AG09319 (cell line): ENCODE measurements around the gene KMT2C.
"Not testable (repeated sequence)": the region's sequence is repeated elsewhere in the genome, so short reads cannot be mapped to it uniquely, and the experiment has no call there.

Experiments used
- DNase-seq: peaks from one replicate; pipeline ENCODE4 v3.0.0-alpha.2; 2010; ENCODE audit warnings: low read depth; ENCODE audit errors: extremely low read depth
- TF ChIP-seq, protein P1 (sequence below): IDR thresholded peaks from 2 replicates; pipeline ENCODE4 v1.5.1; 2011; ENCODE audit warnings: low read depth, mild to moderate bottlenecking, inconsistent platforms, low read length, moderate library complexity

KMT2C gene

DNA sequence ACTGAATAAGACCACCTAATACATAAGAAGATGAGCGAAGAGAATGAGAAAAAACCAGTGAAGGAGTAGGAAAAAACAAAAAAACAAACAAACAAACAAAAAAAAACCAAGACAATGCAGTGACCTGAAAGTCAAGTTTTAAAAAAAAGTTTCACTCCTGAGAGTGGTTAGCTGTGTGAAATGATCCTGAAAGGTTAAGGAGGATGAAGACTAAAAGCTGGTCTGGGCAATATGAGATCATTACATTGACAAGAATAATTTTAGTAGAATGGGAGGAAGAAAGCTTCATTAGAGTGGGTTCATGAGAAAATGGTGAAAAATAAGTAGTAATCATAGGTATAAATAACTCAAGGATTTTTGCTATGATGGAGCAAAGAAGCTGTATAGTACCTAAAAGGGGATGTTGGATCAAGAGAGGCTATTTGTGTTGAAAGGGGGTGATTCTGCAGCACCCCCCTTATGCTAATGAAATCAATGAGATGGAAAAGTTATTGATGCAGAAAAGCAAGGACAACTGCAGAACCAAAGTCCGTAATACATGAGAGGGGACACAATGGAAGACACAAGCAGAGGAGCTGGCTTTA is 80.2 kb downstream of the KMT2C start:
- DNase-seq: no peak
- TF ChIP-seq, protein P1, sequence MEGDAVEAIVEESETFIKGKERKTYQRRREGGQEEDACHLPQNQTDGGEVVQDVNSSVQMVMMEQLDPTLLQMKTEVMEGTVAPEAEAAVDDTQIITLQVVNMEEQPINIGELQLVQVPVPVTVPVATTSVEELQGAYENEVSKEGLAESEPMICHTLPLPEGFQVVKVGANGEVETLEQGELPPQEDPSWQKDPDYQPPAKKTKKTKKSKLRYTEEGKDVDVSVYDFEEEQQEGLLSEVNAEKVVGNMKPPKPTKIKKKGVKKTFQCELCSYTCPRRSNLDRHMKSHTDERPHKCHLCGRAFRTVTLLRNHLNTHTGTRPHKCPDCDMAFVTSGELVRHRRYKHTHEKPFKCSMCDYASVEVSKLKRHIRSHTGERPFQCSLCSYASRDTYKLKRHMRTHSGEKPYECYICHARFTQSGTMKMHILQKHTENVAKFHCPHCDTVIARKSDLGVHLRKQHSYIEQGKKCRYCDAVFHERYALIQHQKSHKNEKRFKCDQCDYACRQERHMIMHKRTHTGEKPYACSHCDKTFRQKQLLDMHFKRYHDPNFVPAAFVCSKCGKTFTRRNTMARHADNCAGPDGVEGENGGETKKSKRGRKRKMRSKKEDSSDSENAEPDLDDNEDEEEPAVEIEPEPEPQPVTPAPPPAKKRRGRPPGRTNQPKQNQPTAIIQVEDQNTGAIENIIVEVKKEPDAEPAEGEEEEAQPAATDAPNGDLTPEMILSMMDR: no peak

DNA sequence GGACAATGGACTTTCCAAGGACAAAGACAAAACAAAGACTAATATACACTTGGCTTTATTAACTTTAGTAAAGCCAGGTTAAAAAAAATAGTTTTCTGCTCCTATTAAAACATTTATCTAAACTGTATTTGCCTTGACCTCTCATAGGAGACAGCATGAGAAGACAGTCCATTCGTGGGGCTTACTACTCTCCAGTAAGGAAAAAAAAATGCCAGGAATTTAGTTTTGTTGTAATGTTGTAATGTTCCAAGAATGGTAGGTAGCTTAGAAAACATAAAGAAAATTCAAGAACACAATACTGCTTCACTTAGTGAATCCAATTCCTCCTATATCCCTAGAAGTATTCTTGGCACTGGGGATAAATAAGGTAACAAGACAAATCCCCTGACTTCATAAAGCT is 81.7 kb downstream of the KMT2C start:
- no peak for DNase-seq
- TF ChIP-seq, protein P1: no peak

DNA sequence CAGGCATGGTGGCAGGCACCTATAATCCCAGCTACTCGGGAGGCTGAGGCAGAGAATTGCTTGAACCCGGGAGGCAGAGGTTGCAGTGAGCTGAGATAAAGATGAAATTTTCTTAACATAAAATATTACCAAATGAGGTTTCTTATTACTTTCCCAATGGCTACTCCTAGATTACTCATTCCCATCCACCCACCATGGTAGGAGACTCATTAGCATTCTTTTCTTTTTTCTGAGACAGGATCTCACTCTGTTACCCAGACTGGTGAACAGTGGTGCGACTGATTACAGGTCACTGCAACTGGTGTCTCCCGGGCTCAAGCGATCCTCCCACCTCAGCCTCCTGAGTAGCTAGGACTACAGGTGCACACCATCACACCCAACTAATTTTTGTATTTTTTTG is 82.5 kb downstream of the KMT2C start:
- DNase-seq: not testable (repeated sequence)

DNA sequence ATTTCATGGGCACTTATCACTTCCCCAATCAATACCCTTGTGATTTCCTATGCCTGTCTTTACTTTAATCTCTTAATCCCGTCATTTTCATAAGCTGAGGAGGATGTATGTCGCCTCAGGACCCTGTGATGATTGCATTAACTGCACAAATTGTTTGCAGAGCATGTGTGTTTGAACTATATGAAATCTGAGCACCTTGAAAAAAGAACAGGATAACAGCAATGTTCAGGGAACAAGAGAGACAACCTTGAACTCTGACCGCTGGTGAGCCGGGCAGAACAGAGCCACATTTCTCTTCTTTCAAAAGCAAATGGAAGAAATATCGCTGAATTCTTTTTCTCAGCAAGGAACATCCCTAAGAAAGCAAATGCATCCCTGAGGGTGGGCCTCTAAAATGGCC is 84.1 kb downstream of the KMT2C start:
- not testable (repeated sequence) for DNase-seq

DNA sequence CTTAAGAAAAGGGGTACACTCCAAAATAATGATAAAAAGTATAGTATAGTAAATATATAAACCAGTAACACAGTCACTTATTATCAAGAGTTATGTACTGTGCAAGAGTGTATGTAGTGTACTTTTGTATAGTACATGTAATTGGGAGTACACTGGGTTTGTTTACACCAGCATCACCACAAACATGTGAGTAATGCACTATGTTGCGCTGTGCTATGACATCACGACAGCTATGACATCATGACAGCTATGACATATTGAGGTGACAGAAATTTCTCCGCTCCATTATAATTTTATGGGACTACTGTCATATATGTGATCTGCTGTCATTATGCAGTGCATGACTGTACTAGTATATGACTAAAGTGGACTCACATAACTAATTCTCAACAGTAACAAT is 84.6 kb downstream of the KMT2C start:
- TF ChIP-seq, protein P1: no peak
- no peak for DNase-seq

DNA sequence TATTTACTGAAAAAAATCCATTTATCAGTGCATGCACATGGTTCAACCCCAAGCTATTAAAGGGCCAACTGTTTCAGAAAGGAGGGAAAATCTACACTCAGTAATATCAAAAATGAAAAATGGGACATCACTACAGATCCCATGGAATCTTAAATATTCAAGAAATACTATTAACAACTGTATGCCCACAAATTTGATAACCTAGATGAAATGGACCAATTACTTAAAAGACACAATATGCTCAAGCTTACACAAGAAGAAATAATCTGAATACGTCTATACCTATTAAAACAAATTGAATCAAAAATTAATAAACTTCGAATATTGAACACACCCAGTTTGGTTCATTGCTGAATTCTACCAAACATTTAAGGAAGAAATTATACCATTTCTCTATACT is 87.9 kb downstream of the KMT2C start:
- no peak for DNase-seq
- TF ChIP-seq, protein P1: no peak

DNA sequence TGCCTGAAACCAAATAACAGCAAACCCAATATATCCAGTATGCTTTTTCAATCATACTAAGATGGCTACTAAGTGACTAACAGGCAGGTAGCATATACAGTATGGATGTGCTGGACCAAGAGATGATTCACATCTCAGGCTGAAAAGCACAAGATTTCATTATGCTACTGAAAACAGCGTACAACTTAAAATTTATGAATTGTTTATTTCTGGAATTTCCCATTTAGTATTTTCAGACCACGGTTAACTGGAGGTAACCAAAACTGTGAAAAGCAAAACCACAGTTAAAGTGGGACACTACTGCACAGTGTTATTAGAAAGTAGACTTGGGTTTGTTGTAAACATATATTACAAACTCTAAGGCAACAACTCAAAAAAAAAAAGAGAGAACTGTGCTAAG is 91.5 kb downstream of the KMT2C start:
- TF ChIP-seq, protein P1: no peak
- no peak for DNase-seq

DNA sequence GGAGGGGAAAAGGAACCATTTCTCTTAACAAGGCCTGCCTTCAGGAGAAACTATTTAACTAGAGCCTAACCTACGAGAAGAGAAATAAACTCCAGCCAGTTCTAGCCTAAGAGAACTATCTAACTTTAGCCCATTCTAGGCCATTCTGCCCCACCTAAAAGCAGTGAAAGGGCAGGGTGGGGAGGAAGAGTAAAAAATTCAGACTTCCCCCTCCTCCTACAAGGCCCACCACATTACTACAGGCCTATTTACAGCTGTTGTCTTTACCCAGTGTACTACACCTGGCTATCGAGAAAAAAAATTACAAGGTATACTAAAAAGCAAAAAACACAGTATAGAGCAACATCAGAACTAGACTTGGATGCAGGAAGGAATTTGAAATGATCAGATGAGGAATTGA is 93.0 kb downstream of the KMT2C start:
- DNase-seq: no peak
- TF ChIP-seq, protein P1: no peak
